Osteoblast (primary cell): ENCODE data around the gene UBE2H. TPM values are rescaled to one million over a fixed set of nuclear protein-coding genes. Genes with fewer than 3 reads are reported as not detected.
"Not testable (repeated sequence)": the region's sequence is repeated elsewhere in the genome, so short reads cannot be mapped to it uniquely, and the experiment has no call there.

Experiments used
- DNase-seq: peaks from one replicate; pipeline ENCODE4 v3.0.0; 2011; ENCODE audit warnings: low spot score, mixed read lengths; ENCODE audit not compliant: insufficient read length; ENCODE audit errors: missing footprints
- H2AFZ ChIP-seq: 2 replicates; pipeline ENCODE4 v1.6.0; 2011; ENCODE audit warnings: mild to moderate bottlenecking, low read length
- H3K27ac ChIP-seq: 2 replicates; pipeline ENCODE4 v1.5.1; 2011; ENCODE audit warnings: mild to moderate bottlenecking, low read depth, low read length, moderate library complexity
- H3K27me3 ChIP-seq: 2 replicates; pipeline ENCODE4 v1.6.0; 2012; ENCODE audit warnings: mild to moderate bottlenecking, control low read depth, inconsistent platforms, low read length, moderate library complexity; ENCODE audit not compliant: insufficient read depth
- H3K36me3 ChIP-seq: 2 replicates; pipeline ENCODE4 v1.5.1; 2011; ENCODE audit warnings: mild to moderate bottlenecking, low read length, control low read depth, moderate library complexity; ENCODE audit not compliant: insufficient read depth
- H3K4me1 ChIP-seq: 2 replicates; pipeline ENCODE4 v1.5.1; 2011; ENCODE audit warnings: mild to moderate bottlenecking, low read length, control low read depth, moderate library complexity; ENCODE audit not compliant: insufficient read depth
- H3K4me2 ChIP-seq: 2 replicates; pipeline ENCODE4 v1.6.0; 2011; ENCODE audit warnings: mild to moderate bottlenecking, low read length; ENCODE audit not compliant: insufficient read depth
- H3K4me3 ChIP-seq: fragments of 200-600 bp; sonication (generic); 3 replicates; pipeline ENCODE4 v1.5.1; 2012; ENCODE audit warnings: mild to moderate bottlenecking, low read length, inconsistent platforms; ENCODE audit not compliant: insufficient read depth
- H3K79me2 ChIP-seq: 2 replicates; pipeline ENCODE4 v1.6.0; 2012; ENCODE audit warnings: mild to moderate bottlenecking, low read length, control low read depth, inconsistent platforms; ENCODE audit not compliant: insufficient read depth
- H3K9me3 ChIP-seq: 2 replicates; pipeline ENCODE4 v1.5.1; 2011; ENCODE audit warnings: low read depth, low read length, control low read depth
- H4K20me1 ChIP-seq: 2 replicates; pipeline ENCODE4 v1.6.0; 2012; ENCODE audit warnings: mild to moderate bottlenecking, low read length, control low read depth; ENCODE audit not compliant: insufficient read depth
- total RNA-seq: library from RNA; depleted of rRNA; stranded (reverse); fragments of >200 nt; gene quantifications from 2 replicates; pipeline ENCODE4 v1.2.3, GENCODE V29; 2012
- TF ChIP-seq, protein P1 (sequence below): IDR thresholded peaks from 2 replicates; pipeline ENCODE4 v1.5.1; 2011; ENCODE audit warnings: mild to moderate bottlenecking, low read depth, low read length, moderate library complexity; ENCODE audit errors: extremely low read depth

The UBE2H gene
- total RNA-seq, 1 donor = 61.2 TPM

GRCh38 chr7:129798616-129799349, 154.0 kb downstream of the UBE2H start:
- H3K9me3 ChIP-seq = no peaks in the 10 kb centered on the region
- H3K27me3 ChIP-seq = peaks cover 4% of the 10 kb centered on the region
- DNase-seq = peak; percentile 81
- H4K20me1 ChIP-seq = no peaks in the 10 kb centered on the region
- H2AFZ ChIP-seq = no peak overlapping the region
- H3K27ac ChIP-seq = no peak overlapping the region
- no peaks in the 10 kb centered on the region for H3K4me1 ChIP-seq
- H3K4me3 ChIP-seq = no peak overlapping the region
- TF ChIP-seq, protein P1, sequence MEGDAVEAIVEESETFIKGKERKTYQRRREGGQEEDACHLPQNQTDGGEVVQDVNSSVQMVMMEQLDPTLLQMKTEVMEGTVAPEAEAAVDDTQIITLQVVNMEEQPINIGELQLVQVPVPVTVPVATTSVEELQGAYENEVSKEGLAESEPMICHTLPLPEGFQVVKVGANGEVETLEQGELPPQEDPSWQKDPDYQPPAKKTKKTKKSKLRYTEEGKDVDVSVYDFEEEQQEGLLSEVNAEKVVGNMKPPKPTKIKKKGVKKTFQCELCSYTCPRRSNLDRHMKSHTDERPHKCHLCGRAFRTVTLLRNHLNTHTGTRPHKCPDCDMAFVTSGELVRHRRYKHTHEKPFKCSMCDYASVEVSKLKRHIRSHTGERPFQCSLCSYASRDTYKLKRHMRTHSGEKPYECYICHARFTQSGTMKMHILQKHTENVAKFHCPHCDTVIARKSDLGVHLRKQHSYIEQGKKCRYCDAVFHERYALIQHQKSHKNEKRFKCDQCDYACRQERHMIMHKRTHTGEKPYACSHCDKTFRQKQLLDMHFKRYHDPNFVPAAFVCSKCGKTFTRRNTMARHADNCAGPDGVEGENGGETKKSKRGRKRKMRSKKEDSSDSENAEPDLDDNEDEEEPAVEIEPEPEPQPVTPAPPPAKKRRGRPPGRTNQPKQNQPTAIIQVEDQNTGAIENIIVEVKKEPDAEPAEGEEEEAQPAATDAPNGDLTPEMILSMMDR = no peak
- no peaks in the 10 kb centered on the region for H3K79me2 ChIP-seq
- H3K4me2 ChIP-seq = no peak overlapping the region
- H3K36me3 ChIP-seq = no peaks in the 10 kb centered on the region

DNA sequence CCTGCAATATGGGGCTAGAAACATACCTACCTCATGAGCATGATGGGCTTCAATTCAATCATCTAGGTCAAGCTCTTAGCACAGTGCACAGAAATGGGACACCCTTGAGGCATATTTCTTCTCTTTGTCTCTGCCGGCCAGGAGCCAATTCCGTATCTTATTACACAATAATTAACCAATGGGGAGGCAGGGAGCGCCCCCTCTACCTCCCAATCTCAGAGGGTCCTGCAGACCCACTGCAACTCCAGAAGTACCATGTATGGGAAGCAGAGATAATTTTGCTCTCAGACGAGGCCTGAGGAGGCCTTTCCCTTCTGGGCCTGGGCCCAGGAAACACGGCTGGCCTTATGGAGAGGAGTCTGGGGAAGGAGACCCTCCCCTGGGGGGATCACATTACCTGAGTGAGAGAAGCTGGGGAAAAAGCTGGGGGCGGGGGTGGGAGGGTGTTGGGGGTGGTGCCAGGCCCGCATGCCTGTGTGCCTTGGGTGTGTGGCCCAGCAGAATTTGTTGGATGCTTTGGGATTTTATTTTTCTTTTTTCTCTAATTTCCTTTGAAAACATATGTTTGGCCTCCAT, 155.5 kb downstream of the UBE2H start:
- Histone ChIP-seq H3K4me2 (no peak overlapping the region), H3K36me3 (no peaks in the 10 kb centered on the region), H4K20me1 (no peaks in the 10 kb centered on the region), H3K27me3 (peaks cover 4% of the 10 kb centered on the region), H3K4me1 (no peaks in the 10 kb centered on the region), H3K9me3 (no peaks in the 10 kb centered on the region), H3K79me2 (no peaks in the 10 kb centered on the region), H3K27ac (no peak overlapping the region), H2AFZ (no peak overlapping the region), H3K4me3 (no peak overlapping the region)
- TF ChIP-seq, protein P1 = no peak
- no peak for DNase-seq

GRCh38 chr7:129796186-129796775, 156.5 kb downstream of the UBE2H start:
- Histone ChIP-seq H3K4me3 (no peak overlapping the region), H3K79me2 (no peaks in the 10 kb centered on the region), H2AFZ (no peak overlapping the region), H3K9me3 (no peaks in the 10 kb centered on the region), H4K20me1 (no peaks in the 10 kb centered on the region), H3K27ac (no peak overlapping the region), H3K4me2 (no peak overlapping the region), H3K4me1 (no peaks in the 10 kb centered on the region), H3K27me3 (peaks cover 4% of the 10 kb centered on the region), H3K36me3 (no peaks in the 10 kb centered on the region)
- DNase-seq = peak; percentile 80
- TF ChIP-seq, protein P1 = no peak

- DNase-seq, H2AFZ ChIP-seq, H3K27me3 ChIP-seq, H3K36me3 ChIP-seq, H3K9me3 ChIP-seq, H4K20me1 ChIP-seq, H3K79me2 ChIP-seq, H3K4me2 ChIP-seq, H3K4me3 ChIP-seq, H3K27ac ChIP-seq, H3K4me1 ChIP-seq: not testable (repeated sequence)
Observed at GRCh38 chr7:129794461-129794860, 158.3 kb downstream of the UBE2H start.
